Parathyroid adenoma (tissue), 2 donors: Measurements from ENCODE around the gene PLCE1.

Source experiments
- H2AFZ ChIP-seq: fragments of 300-600 bp; sonication (generic); one replicate; pipeline ENCODE4 v1.7.0; 2017; ENCODE audit warnings: antibody characterized with exemption, mild to moderate bottlenecking
- H3K27ac ChIP-seq: fragments of 300-600 bp; sonication (generic); one replicate; pipeline ENCODE4 v1.7.0; 2017
- H3K27me3 ChIP-seq: fragments of 300-600 bp; sonication (generic); one replicate; pipeline ENCODE4 v1.7.0; 2017; ENCODE audit warnings: low read length; ENCODE audit not compliant: control insufficient read depth, insufficient read depth
- H3K36me3 ChIP-seq: fragments of 300-600 bp; sonication (generic); one replicate; pipeline ENCODE4 v1.7.0; 2017; ENCODE audit warnings: low read length; ENCODE audit not compliant: control insufficient read depth, insufficient read depth
- H3K4me1 ChIP-seq: fragments of 300-600 bp; sonication (generic); one replicate; pipeline ENCODE4 v1.7.0; 2017; ENCODE audit warnings: control low read depth
- H3K4me2 ChIP-seq: fragments of 300-600 bp; sonication (generic); one replicate; pipeline ENCODE4 v1.7.0; 2017; ENCODE audit warnings: low read length
- H3K4me3 ChIP-seq: fragments of 300-600 bp; sonication (generic); one replicate; pipeline ENCODE4 v1.7.0; 2017; ENCODE audit warnings: low read depth, low read length
- H3K79me2 ChIP-seq: fragments of 300-600 bp; sonication (generic); one replicate; pipeline ENCODE4 v1.7.0; 2017; ENCODE audit warnings: control low read depth
- H3K9ac ChIP-seq: fragments of 300-600 bp; sonication (generic); one replicate; pipeline ENCODE4 v1.7.0; 2017; ENCODE audit warnings: mild to moderate bottlenecking
- H3K9me3 ChIP-seq: fragments of 300-600 bp; sonication (generic); one replicate; pipeline ENCODE4 v1.7.0; 2017; ENCODE audit warnings: low read length; ENCODE audit not compliant: control insufficient read depth
- TF ChIP-seq, protein P1 (sequence below): fragments of 300-600 bp; sonication (generic); IDR thresholded peaks from one replicate; pipeline ENCODE4 v1.7.0; 2017; ENCODE audit warnings: antibody characterized with exemption, mild to moderate bottlenecking
- donor health status: primary hyperparathyroidism.

The PLCE1 gene

GRCh38 chr10:94002156-94002555 is 8.4 kb downstream of the PLCE1 start:
- Histone ChIP-seq H3K9me3 (peaks cover 3% of the 10 kb centered on the region), H2AFZ (no peak overlapping the region), H3K4me3 (no peak overlapping the region), H3K27ac (no peak overlapping the region), H3K36me3 (no peaks in the 10 kb centered on the region), H3K4me2 (no peak overlapping the region), H3K27me3 (no peaks in the 10 kb centered on the region), H3K4me1 (no peaks in the 10 kb centered on the region), H3K9ac (no peak overlapping the region), H3K79me2 (no peaks in the 10 kb centered on the region)
- TF ChIP-seq, protein P1, sequence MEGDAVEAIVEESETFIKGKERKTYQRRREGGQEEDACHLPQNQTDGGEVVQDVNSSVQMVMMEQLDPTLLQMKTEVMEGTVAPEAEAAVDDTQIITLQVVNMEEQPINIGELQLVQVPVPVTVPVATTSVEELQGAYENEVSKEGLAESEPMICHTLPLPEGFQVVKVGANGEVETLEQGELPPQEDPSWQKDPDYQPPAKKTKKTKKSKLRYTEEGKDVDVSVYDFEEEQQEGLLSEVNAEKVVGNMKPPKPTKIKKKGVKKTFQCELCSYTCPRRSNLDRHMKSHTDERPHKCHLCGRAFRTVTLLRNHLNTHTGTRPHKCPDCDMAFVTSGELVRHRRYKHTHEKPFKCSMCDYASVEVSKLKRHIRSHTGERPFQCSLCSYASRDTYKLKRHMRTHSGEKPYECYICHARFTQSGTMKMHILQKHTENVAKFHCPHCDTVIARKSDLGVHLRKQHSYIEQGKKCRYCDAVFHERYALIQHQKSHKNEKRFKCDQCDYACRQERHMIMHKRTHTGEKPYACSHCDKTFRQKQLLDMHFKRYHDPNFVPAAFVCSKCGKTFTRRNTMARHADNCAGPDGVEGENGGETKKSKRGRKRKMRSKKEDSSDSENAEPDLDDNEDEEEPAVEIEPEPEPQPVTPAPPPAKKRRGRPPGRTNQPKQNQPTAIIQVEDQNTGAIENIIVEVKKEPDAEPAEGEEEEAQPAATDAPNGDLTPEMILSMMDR = no peak

DNA sequence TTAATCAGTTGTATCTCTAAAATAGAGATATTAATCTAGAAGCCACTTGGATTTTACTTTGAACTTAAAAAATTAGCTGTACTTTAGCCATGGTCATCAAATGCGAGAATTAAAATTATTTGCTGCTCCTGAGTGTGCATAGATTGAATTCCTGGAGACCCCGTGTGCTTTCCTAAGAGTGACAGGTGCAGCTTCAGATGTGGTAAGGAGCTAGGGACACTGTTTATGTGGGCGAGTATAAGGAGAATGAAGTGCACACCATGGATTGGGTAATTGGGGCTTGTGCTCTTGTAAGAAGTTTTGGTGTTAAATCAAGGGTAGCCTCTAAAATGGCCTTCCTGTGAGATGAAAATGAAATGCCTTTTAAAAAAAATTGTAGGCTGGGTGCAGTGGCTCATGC is 9.8 kb downstream of the PLCE1 start:
- Histone ChIP-seq H3K79me2 (no peaks in the 10 kb centered on the region), H3K4me2 (no peak overlapping the region), H3K36me3 (no peaks in the 10 kb centered on the region), H3K27ac (no peak overlapping the region), H3K4me3 (no peak overlapping the region), H3K9ac (no peak overlapping the region), H3K9me3 (no peaks in the 10 kb centered on the region), H3K27me3 (no peaks in the 10 kb centered on the region), H2AFZ (no peak overlapping the region), H3K4me1 (no peaks in the 10 kb centered on the region)
- TF ChIP-seq, protein P1 = no peak

GRCh38 chr10:94005050-94005449 is 11.3 kb downstream of the PLCE1 start:
- Histone ChIP-seq H3K9ac (no peak overlapping the region), H3K4me3 (no peak overlapping the region), H3K27me3 (no peaks in the 10 kb centered on the region), H3K4me1 (no peaks in the 10 kb centered on the region), H3K4me2 (no peak overlapping the region), H2AFZ (no peak overlapping the region), H3K9me3 (no peaks in the 10 kb centered on the region), H3K36me3 (no peaks in the 10 kb centered on the region), H3K27ac (no peak overlapping the region), H3K79me2 (no peaks in the 10 kb centered on the region)
- TF ChIP-seq, protein P1 = no peak

- TF ChIP-seq, protein P1 = no peak
- Histone ChIP-seq H3K9me3 (no peaks in the 10 kb centered on the region), H3K27ac (no peak overlapping the region), H3K36me3 (no peaks in the 10 kb centered on the region), H3K27me3 (no peaks in the 10 kb centered on the region), H3K4me1 (no peaks in the 10 kb centered on the region), H3K4me2 (no peak overlapping the region), H3K9ac (no peak overlapping the region), H3K4me3 (no peak overlapping the region), H3K79me2 (no peaks in the 10 kb centered on the region), H2AFZ (no peak overlapping the region)
These were observed 13.1 kb downstream of the PLCE1 start for GRCh38 chr10:94006591-94007550.
